Measurements from ENCODE around the gene ARVCF.
"Not testable (repeated sequence)": the region's sequence is repeated elsewhere in the genome, so short reads cannot be mapped to it uniquely, and the experiment has no call there.

The ARVCF gene

DNA sequence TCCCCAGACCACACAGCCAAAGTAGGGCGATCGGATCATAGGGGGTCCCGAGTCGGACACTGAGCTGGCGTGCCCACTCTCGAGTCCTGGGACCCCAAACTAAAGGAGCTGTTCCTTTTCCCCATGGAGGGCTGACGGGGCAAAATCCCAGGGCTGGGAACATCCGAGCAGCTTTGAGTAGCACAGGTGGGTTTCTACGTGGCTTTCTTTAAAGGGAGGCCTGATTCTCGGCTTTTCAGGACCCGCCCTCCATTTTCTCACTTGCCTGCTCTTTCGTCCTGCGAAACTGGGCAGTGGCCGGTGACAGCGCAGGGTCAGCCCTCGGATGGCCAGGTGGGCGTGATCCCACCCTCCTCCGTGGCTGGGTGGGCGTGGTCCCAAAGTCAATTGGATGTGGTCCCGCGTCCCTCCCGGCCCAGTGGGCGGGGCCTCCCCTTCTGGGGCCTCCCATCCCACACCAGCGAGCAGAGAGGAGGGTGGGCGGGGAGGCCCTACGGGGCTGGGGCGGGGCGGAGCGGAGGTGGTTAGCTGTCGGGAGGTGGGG lies 57.5 kb downstream of the ARVCF start:
- no peak for DNase-seq

DNA sequence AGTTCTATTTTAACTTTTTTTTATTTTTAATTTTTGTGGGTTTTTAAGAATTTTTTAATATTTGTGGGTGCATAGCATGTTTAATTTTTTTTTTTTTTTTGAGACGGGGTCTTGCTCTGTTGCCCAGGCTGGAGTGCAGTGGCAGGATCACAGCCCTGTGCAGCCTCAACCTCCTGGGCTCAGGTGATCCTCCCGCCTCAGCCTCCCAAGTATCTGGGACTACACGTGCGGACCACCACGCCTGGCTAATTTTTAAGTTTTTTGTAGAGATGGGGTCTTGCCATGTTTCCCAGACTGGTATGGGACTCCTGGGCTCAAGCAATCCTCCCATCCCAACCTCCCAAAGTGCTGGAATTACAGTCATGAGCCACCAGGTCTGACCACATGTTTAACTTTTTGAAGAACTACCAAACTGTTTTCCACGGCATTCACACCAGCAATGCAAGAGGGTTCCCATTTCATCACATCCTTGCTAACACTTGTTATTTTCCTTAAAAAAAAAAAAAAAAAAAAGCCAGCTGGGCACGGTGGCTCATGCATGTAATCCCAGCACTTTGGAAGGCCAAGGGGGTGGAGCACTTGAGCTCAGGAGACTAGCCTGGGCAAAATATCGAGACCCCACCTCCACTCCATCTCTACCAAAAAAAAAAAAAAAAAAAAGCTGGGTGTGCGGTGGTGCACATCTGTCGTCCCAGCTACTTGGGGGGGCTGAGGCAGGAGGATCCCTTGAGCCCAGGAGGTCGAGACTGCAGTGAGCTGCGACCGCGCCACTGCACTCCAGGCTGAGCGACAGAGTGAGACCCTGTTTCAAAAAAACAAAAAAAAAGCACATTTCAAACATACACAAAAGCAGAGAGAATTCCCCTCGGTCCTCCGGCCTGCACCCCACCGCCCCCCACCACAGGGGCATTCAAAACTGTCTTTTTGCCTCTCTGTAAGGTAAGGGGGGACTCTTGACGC lies 58.3 kb downstream of the ARVCF start:
- no peak for DNase-seq

DNA sequence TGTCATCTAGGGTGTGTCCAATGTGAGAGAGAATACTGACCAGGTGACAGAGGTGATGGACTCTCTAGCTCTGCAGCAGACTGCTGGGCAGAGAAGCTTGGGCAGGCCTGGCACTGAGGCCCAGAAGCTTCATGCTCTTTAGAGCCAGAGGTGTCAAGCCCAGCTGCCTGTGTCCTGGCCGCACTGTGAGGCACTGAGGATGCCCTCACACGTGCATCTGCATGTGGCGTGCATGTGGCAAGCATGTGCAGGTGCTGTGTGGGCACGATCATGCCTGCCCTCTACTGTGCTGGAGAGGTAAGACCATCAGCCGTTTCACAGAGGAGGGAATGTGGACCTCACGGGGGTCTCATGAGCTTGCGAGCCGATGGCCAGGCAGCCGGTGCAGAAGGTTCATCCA lies 59.2 kb downstream of the ARVCF start:
- DNase-seq: no peak

DNA sequence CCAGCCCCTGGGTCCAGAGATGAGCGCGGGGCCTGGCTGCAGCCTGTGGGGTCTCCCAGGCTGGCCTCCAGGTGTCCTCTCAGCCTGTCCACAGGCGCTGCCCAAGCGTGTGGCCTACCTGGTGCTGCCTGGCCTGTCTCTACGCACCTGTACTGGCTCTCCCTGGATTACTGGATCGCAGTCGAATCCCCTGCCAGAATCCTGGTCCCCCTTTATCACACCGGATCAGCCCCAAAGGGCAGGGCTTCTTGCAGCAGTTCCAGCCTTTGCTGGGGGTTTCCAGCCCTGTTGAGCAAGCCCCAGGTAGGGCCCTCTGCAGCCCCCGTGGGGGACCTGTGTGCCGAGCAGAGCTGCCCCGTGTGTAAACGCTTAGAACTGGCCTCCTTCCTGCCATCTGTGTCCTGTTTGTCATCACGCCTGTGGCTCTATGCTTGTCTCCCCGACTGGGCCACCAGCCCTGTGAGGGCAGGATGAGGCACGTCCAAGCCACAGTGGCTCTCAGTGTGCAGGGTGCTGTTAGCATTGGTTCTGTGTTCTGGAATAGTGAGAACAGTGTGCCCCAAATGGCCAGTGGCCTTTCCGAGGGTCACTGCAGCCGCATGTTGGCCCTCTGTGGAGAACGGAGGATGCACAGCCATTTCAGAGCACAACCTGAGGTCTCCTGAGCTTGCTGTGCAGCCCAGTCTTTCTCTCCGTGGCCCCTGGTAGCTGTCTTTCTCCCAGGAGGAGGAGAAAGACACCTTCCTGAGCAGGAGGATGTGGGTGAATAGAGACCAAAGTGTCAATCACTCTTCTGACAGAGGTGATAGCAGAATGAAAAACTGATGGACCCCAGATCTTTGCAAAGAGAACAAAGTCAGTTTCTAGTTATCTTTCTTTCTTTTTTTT lies 61.1 kb downstream of the ARVCF start:
- DNase-seq: no peak

DNA sequence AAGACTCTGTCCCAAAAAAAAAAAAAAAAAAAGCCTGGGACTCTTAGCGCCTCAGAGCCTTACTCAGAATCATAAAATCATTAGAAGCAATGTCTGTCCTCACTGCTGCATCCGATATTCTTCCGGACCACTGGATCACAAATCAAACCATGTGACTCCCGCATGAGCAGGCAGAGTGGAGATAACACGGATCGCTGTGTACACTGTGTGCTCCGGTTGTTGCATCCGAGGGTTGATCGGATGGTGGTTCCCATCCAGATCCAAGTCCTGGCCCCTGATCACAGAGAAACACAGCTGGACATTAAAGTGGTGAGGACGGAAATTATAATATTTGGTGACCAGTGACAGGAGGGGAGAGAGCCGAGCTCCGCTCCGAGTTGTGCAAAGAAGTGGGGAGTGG lies 65.3 kb downstream of the ARVCF start:
- DNase-seq: no peak

DNA sequence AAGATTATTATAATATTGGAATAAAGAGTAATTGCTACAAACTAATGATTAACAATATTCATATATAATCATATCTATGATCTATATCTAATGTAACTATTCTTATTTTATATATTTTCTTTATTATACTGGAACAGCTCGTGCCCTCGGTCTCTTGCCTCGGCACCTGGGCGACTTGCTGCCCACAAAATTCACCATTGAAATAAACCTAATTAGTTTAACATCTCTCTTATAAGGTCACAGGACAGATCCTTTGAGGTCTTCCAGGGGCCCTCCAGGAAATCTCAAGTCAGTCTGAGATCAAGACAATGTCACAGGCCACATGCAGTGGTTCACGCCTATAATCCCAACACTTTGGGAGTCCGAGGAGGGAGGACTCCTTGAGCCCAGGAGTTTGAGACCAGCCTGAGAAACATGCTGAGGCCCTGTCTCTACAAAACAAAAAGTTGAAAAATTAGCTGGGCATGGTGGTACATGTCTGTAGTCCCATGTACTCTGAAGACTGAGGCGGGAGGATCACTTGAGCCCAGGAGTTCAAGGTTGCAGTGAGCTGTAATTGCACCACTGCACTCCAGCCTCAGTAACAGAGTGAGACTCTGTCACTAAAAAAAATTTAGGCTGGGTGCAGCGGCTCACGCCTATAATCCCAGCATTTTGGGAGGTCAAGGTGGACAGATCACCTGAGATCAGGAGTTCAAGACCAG lies 68.4 kb downstream of the ARVCF start:
- DNase-seq: no peak

DNA sequence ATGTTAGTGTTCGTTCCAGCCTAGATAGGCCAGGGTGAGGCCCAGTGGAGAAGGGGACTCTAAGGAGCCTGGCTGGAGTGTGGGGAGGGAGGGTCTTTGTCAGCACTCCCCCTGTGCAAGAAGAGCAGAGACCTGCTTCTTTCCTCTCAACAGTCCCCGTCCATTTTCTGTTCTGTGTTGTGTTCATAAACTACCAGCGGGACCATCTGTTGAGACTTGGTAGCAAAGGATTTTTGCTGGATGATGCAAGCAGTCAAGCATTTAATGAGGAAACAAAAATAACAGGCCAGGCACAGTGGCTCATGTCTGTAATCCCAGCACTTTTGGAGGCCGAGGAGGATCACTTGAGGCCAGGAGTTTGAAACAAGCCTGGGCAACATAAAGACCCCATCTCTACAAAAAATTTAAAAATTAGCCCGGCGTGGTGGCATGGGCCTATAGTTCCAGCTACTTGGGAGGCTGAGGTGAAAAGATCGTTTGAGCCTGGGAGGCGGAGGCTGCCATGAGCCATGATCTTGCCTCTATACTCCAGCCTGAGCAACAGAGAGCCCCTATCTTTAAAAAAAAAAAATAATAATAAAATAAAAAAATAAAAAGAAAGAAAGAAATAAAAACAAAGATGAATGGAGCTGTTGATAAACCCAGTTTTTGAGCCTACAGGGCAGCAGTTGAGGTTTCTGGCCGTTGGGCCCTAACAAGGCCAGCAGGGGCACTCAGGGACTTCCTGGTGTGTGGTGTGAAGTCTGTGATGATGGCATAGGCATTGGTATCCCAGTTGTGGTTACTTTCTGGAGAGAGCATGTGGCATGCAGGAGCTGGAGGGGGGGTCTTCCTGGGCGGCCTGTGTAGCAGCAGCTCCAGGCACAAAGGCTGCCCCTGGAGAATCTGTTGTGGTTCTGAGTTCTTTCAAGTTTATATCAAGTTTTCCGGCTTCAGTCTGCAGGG lies 73.3 kb downstream of the ARVCF start:
- DNase-seq: peak; percentile 75

DNA sequence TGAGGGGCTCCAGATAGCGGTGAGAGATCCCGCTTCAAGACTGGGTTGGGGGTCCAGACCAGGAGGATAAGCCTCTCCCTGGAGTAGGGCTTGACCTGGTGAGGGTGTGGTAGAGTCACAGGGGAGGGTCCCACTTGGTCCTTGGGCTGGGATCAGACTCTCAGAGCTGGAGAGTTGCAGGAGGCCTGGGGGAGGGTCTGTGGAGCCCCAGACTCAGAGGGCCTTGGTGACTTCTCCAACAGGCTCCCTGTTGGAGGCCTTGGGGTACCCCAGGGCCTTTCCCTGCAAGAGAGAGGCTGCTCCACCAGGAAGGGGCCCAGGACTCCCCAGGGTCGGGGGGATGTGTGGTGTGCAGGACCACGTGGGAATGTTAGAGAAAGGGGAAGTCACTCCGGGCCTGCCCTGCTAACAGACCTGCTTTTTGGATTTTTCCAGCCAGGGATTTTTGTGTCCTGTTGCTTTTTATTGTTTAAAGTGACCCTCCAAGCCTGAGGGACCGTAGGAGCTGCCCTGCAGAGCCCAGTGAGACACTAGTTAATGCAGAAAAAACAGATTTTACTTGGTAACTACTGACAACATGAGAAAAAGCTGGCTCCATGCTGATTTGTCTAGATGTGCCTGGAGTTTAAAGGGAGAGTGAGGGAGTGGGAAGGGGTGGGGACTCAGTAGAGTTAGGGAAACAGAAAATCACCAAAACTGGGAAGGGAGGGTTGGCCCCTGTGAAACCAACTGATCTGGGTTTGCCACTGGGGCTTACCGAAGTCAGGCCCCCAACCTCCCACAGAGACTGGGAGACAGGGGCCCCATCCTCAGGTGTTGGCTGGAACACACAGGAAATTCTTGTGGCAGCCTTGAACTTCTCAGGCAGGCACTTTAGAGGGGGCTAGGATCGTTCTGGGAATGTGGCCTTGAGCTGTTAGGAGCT lies 74.2 kb downstream of the ARVCF start:
- peak; percentile 26 for DNase-seq

DNA sequence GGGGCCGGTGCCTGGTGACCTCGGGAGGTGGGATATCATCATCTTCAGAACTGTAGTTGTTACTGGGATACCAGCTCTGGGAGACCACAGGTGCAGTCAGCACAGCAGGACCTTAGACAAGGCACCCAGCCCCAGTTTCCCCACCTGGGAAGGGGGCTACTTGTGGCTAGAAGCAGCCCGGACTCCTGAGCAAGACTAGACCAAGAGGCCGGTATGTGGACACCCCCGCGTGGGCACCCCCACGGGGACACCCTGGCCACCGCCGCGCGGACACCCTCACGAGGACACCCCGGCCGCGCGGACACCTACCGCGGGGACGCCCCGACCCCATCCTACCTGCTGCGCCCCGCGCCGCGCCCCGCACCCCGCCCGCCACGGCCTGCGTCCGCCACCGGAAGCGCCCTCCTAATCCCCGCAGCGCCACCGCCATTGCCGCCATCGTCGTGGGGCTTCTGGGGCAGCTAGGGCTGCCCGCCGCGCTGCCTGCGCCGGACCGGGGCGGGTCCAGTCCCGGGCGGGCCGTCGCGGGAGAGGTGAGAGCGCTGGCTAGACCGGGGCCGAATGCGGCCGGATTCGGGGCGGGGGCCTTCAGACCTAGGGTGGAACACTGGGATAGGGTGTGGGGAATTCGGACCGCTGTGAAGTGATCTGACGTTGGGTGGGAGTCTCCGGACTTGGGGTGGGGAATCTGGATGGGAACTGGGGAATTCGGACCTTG lies 75.1 kb downstream of the ARVCF start, which contains the start of the genes COMT and TXNRD2:
COMT (plus strand) TSS at position 408 of the 718 bp plus-strand sequence. CDS start 20,755 bp downstream, outside the sequence.
TXNRD2 (minus strand) TSS at position 454 of the 718 bp plus-strand sequence; CDS start at position 439, 15 bp downstream.
- DNase-seq: peak; percentile 16

DNA sequence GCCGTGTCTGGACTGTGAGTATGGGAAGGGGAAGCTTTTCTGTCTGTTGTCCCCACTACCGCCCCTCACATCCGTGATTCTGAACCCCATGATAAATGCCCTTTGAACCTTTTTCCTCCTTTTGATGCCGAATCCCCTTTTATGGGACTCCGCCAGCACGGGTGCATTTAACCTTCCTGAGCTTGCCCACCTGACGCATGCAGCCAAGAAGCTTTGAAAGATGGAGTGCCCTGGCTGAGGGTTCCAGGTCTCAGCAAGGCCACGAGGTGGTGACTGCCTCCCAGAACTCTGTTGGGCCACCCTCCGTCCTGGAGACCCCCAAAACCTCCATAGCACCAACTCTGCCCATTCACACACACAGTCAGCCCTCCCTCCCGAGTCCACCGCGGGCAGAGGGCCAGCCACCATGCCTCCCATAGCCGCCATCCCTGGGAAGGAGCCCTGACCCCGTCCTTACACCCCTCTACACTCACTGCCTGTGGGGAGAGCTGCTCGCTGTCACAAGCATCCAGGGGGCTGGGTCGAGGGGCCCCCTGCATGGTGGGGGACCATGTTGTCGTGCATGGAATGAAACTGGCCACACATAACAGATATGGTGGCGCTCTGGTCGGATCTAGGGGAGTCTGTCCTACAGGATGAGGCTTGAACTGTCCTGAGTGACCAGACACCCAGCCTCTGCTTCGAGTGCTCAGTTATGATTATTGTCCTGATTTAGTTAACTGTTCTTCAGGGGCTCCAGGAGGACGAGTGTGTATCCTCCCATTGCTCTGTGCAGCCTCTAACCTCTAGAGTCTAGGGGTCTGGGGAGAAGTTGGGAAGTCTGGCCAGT lies 75.9 kb downstream of the ARVCF start:
- DNase-seq: no peak

DNA sequence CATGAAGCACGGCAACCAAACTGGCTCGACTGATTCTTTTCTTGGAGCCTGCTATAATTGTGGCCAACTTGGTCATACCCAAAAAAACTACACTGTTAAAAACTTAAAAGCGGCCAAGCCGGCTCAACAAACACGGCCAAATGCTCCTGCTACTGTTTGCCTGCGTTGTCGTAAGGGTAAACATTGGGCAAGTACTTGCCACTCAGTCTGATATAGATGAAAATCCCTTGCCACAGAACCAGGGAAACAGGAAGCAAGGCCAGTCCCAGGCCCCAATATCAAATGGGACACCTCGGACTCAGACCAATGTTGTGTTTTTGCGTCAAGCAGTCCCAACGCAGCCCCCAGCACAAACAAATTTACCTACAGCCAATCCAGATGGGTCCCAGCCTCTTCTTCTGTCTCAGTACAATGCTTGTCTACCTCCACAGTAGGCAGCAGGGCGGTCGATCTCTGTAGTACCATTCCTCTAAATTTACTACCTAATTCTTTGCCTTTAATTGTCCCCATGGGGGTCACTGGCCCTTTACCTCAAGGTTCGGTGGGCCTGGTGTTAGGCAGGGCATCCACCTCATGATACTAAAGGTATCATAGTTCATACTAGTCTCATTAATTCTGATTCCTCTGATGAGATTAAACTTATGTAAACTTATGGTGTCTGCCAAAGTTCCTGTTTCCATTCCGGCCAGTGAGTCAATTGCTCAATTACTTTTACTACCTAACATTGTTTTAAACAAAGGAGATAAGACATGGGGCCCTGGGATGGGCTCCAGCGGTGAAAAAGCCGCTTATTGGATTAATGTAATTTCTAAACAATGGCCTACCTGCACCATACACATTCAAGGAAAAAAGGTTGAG lies 78.8 kb downstream of the ARVCF start:
- DNase-seq: no peak

DNA sequence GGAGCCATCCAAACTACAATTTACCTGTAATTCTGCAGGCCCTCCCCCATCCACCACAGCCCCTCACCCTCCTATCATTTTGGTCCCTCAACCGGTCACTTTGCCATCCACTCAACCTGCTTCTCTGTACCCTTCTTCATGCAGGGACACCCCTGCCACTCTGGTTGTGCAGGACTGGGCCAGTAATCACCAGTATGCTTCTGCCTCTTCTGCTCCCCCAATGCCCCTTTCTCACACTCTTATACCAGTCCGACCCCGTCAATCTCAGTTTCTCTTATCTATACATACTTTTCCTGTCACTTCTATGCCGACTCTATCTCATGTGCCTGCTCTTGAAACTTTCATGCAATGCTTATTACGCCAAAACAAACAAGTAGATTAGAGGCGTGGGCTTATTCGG lies 80.1 kb downstream of the ARVCF start:
- DNase-seq: no peak

DNA sequence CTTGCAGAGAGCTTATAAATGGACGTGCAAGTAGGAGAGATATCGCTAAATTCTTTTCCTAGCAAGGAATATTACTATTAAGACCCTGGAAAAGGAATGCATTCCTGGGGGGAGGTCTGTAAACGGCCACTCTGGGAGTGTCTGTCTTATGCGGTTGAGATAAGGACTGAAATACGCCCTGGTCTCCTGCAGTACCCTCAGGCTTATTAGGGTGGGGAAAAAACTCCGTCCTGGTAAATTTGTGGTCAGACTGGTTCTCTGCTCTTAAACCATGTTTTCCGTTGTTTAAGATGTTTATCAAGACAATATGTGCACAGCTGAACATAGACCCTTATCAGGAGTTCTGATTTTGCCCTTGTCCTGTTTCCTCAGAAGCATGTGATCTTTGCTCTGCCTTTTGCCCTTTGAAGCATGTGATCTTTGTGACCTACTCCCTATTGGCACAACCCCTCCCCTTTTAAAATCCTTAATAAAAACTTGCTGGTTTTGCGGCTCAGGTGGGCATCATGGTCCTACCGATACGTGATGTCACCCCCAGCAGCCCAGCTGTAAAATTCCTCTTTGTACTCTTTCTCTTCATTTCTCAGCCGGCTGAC lies 81.4 kb downstream of the ARVCF start:
- DNase-seq: not testable (repeated sequence)

DNA sequence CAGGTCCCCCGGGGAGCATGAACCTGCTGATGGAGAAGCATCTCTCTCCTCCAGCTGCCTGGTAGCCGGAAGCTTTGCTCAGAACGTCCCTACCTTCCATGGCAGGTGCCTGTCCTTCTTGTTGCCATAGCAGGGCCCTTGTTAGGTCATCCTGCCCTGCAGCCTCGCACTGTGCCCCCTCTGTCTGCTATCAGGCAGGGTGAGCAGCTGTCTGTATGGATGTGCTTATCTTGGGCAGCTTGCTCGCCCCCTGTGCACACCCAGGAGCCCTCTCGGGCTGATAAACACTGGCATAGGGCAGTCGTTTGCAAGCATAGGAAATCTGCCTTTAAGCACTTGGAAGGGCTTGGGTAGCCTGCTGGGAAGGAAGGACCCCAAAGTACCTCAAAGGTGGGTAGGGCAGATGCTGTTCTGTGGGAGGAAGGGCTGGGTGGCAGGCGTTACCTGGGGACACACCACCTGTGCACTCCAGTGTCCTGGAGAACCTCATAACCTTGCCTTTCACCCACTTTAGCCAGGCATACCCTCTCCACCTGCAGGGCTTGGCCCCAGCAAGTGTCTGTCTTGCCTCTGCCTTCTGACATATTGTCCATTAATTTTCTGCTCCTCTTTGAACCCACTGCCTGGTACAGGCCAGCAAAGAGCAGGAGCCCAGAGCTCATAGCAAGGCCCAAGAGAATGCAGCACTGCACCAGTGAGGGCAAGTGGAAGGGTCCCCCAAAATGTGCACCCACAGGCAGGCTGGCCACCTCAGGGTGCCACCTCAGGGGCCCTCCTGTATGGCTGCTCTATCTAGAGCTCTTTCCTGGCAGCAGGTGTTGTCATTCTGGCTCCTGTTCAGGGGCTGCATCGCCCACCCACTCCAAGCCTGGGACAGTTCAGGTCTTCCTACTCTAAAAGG lies 83.0 kb downstream of the ARVCF start:
- no peak for DNase-seq

DNA sequence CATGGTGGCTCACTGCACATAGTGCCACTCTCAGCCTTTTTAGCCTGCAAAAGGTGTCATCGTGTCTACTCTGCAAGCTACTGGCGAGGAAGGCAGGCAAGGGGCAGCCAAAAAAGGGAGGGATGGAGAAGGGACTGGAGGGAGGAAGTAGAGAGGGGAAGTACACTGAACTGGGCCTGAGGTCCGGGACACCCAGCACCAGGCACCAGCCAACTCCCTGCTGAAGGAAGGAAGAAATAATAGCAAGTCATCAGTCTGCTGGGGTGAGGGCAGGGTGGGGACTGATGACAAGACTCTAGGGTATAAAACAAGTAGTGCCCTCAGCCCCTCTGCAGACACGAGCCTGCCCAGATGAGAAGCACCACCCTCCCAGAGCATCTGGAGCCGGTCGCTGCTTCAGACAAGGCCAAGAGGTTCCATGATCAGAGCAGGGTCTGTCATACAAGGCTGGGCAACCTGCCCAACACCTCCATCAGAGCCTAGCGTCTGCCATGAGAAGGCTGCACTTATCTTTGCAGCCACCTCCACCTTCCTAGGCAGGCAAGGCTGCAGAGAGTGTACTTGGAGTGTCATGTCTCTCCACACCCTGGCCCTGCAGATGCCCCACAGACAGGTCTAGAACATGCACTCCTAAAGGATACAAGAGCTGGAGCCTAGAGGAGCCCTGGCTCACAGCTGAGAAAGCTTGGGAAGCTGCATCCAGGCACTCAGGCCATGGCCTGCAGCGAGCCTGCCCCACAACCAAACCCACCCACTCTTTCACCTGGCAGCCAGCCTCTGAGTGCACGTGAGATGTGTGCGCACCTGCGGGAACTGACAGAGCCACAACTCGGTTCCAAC lies 84.0 kb downstream of the ARVCF start:
- no peak for DNase-seq
